ENCODE data around the gene ST8SIA5.
"Not testable (repeated sequence)": the region's sequence is repeated elsewhere in the genome, so short reads cannot be mapped to it uniquely, and the experiment has no call there.

DNA sequence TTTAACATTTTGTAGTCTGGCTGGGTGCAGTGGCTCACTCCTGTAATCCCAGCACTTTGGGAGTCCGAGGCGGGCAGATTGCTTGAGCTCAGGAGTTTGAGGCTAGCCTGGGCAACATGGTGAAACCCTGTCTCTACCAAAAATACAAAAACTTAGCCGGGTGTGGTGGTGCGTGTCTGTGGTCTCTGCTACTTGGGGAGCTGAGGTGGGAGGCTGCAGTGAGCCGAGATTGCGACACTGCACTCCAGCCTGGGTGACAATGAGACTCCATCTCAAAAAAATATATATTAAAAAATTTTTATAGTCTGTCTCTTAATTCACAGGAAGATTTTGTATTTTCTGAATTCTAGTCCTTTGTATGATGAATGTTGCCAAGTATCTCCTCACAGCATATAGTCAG is 39.1 kb upstream of the ST8SIA5 start:
- TF ChIP-seq, protein P1, sequence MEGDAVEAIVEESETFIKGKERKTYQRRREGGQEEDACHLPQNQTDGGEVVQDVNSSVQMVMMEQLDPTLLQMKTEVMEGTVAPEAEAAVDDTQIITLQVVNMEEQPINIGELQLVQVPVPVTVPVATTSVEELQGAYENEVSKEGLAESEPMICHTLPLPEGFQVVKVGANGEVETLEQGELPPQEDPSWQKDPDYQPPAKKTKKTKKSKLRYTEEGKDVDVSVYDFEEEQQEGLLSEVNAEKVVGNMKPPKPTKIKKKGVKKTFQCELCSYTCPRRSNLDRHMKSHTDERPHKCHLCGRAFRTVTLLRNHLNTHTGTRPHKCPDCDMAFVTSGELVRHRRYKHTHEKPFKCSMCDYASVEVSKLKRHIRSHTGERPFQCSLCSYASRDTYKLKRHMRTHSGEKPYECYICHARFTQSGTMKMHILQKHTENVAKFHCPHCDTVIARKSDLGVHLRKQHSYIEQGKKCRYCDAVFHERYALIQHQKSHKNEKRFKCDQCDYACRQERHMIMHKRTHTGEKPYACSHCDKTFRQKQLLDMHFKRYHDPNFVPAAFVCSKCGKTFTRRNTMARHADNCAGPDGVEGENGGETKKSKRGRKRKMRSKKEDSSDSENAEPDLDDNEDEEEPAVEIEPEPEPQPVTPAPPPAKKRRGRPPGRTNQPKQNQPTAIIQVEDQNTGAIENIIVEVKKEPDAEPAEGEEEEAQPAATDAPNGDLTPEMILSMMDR (IDR thresholded peaks at IDR 0.05) = not testable (repeated sequence)
- TF ChIP-seq POLR2A, EP300, POLR2AphosphoS5 (IDR thresholded peaks at IDR 0.05): not testable (repeated sequence)

Measured in sigmoid colon (tissue), 4 donors.